Activated CD4-positive, alpha-beta T cell treated with anti-CD3 and anti-CD28 coated beads, Interleukin-2, amount 50 U/mL, for 48 hours (primary cell): ENCODE results near the gene KAZN.

Experiments
- DNase-seq, 2 experiments: peaks; one replicate each; pipeline ENCODE4 v3.0.0-alpha.2; 2020

Gene KAZN

GRCh38 chr1:14945132-14946010 is 346.9 kb downstream of the KAZN start:
- no peak for DNase-seq

- no peak for DNase-seq
Observed at GRCh38 chr1:14946011-14946359, 347.5 kb downstream of the KAZN start.

GRCh38 chr1:14946684-14947238 is 348.3 kb downstream of the KAZN start:
- no peak for DNase-seq

DNA sequence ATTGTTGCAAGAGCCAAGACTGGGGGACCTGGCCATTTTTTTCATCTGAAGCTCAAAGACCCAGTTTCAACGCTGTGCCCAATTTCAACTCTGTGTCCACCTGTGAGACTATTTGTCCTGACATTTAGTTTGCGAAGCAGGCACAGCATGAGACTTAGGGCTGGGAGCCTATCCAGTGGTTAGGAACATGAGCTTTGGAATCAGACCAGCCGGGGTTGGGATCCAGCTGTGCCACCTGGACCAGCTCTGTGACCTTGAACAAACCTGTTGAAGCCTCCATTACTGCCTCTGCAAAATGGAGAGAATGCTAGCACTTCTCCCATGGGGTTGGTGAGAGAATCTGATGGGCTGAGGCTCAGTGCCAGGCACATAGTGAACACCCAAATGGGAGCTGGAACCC is 348.9 kb downstream of the KAZN start:
- no peak for DNase-seq

GRCh38 chr1:14948112-14948652 is 349.7 kb downstream of the KAZN start:
- DNase-seq = no peak

- no peak for DNase-seq
Observed at GRCh38 chr1:14949270-14949835, 350.9 kb downstream of the KAZN start.

- no peak for DNase-seq
Observed at GRCh38 chr1:14949836-14950713, 351.6 kb downstream of the KAZN start.

DNA sequence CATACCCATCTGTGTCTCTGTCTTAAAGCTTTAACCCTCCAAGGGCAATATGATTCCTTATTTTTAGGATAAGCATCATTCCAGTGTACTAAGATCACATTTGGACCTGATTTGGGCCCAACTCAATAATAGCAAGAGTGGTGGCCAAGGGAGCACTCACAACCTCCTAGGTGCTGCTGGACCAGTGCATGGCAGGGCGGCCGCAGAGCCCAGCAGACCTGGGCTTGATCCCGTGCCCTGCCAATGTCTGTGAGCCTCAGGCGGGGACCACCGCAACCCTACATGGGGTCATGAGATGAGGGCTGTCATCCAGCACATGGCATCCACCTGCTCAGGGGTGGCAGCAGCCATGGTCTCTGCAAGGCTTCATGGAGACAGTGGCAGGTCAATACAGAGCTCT is 353.3 kb downstream of the KAZN start:
- no peak for DNase-seq

GRCh38 chr1:14952626-14953314 is 354.3 kb downstream of the KAZN start:
- DNase-seq = no peak

- DNase-seq = no peak
Observed at GRCh38 chr1:14954210-14954609, 355.7 kb downstream of the KAZN start.

DNA sequence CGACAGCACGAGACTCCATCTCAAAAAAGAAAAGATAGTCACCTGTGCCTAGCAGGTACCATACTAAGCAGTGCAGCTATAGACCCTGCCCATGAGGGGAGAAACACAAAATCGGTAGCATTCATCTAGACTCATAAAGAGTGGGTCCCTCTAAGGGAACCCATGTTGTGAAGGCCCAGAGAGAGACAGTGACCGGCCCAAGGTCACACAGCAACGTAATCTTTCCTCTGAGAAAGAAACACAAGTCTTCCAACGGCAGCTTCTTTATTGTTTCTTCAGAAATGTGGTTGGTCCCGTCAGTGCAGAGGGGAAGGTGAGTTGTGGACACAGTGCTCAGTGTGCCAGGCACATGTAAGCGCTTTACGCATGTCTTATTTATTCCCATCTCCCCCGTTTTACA is 356.4 kb downstream of the KAZN start:
- no peak for DNase-seq

DNA sequence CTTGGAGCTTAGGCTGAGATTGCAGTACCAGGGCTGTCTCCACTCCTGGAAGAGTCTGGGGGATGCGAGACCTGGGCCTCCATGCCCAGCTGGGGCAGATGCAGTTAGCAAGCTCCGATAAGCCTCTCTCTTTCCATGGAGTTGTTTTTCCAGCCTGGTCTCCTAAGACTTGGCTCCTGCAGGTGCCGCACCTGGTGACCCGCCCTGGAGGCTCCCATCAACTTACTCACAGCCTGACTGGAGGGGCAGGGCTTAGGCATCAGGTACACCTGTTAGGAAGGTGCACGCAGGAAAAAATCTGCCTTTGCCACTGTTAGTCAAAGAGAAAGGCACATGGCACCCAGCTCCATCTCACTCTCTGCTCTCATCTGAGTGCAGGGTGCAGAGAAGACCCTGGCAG is 356.9 kb downstream of the KAZN start:
- DNase-seq = no peak

- no peak for DNase-seq
Observed at GRCh38 chr1:14955976-14956375, 357.5 kb downstream of the KAZN start.

DNA sequence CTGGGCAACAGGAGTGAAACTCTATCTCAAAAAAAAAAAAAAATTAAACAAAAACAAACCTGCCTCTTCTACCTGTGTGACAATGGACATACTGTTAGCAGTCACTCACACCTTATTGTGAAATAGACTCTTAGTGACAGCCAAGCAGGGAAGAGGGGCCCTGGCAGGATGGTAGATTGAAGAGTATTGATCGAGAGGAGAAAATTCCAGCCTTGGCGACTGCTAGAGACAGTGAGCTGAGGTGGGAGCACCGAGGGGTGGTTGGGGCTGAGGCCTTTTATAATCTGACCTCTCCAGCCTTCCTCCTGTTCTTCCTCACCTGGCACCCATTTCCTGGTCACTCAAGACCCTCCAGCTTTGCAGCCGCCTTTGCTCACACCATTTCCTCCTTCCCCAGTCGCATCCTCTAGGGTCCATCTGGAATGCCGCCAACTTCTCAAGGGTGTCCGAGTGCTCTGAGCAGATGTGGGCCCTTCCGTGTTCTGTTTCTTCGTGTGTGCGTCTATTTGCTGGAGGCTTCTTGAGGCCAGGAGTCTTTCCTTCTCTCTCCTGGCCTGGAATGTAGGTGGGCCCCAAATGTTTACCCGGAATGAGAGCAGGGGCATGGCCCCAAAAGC is 358.2 kb downstream of the KAZN start:
- DNase-seq = no peak

DNA sequence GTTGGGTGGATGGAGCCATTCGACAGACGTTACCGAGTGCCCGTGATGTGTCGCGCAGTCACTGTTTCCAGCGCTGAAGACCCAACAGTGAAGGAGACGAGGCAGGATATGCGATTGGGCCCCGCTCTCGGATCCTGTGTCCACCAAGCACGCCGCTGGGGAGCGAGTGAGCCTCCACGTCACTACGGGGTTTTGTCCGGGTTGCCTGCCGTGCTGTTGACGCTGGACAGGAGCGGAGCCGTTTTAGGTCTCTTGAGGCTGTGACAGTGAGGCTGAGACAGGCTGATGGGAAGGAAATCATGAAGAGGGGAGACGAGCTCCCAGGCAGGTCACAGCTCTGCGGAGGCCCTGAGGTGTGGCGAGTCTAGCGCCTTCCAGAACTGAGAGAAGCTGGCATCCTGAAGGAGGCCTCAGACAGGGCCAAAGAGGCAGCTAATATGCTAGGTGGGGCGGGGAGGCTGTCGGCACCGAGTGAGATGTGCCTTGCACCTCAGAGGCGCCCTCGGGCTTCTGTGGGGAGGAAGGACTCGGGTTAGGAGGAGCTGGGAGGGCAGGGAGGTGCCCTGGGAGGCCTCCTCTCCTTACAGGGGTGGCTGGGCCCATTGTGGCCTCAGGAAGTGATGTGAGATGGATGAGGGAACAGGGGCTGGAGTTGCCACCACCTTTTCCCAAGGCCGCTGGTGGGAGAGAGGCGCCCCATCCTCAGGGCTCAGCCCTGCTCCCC is 359.1 kb downstream of the KAZN start:
- DNase-seq = no peak

GRCh38 chr1:14958249-14959058 is 360.0 kb downstream of the KAZN start:
- DNase-seq = no peak

GRCh38 chr1:14959059-14959694 is 360.7 kb downstream of the KAZN start:
- DNase-seq = no peak

DNA sequence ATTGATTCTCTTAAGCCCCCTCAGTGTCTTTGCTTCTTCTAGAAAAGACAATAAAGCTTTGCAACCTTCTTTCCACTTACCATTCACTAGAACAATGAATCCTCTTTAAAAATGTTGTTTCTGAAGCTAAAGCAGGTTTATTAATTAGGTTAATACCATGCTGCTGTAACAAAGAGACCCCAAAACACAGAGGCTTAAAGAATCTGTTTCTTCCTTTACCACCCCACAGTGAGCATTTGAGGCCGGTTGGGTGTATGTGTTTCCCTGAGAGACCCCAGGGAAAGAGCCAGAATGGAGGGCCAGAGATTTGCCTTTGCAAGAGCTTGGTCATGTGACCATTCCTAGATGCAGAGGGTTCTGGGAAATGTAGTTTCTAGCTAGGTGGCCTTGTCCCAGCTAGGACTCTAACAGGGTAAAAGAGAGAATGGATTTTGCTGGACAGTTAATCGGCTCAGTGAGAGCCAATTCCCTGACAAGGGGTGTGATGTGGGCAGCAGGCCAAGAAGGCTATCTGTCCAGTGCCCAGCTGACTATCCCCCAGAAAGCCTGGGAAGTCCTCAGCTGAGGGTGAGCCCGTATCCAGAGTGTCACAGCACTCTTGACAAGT is 363.3 kb downstream of the KAZN start:
- DNase-seq = no peak

GRCh38 chr1:14962407-14962806 is 363.9 kb downstream of the KAZN start:
- DNase-seq = no peak
